ENCODE results near the gene FOXP1.

- no peak for TF ChIP-seq CTCF (IDR thresholded peaks at IDR 0.05)
- TF ChIP-seq POLR2AphosphoS5 (IDR thresholded peaks at IDR 0.05): no peak
Measured at GRCh38 chr3:71393093-71393492, 190.4 kb downstream of the FOXP1 start.

Data from breast epithelium (tissue), 3 donors.